NCI-H345 treated with DMSO at 0.1 percent for 48 hours (cell line): ENCODE measurements around the gene HDGFL2.

Experiments used
- DNase-seq: peaks from one replicate; lab custom pipeline; 2025; ENCODE audit not compliant: unreplicated experiment; lab: John Stamatoyannopoulos, UW

HDGFL2 gene

GRCh38 chr19:4472174-4472974 lies at the start of gene HDGFL2:
TSS of gene HDGFL2 (plus strand) at chr19:4472297. CDS start at chr19:4472351, 54 bp downstream.
- no peak for DNase-seq

GRCh38 chr19:4423416-4424126 lies 48.5 kb upstream of the HDGFL2 start:
- no peak for DNase-seq

- DNase-seq = no peak
These were observed 46.6 kb upstream of the HDGFL2 start for GRCh38 chr19:4425537-4425936.

GRCh38 chr19:4428326-4428975 lies 43.6 kb upstream of the HDGFL2 start:
- no peak for DNase-seq

DNA sequence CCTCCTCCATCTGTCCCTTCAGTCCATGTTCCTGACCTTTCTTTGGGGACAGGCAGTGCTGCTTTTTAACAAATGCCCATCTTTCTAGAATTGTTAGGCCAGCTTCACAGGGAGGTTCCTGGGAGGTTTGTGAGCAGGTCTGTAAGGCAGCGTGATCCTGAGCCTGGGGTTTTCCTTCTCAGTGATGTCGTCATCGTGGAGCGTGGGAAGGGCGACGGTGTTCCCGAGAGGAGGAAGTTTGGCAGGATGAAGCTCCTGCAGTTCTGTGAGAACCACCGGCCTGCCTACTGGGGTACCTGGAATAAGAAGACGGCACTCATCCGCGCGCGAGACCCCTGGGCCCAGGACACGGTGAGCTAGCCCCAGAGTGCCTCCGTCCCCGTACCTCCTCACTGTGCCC lies 42.8 kb upstream of the HDGFL2 start:
- no peak for DNase-seq

DNA sequence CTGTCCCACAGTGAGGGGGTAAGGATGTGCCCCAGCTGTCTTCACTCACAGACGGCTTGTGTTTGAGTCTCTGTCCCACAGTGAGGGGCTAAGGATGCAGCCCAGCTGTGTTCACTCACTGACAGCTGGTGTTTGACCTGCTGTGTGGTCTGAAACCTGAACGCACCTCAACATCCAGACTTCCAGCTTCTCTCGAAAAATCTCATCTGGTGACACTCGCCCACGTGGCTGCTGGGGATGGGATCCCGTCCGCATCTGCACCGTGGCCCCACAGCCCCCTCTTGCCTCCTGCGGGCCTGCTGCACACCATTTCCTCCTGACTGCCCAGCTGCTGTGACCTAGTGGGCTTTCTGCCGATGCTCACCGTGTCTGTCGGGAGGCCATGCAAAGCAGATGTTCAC lies 42.3 kb upstream of the HDGFL2 start:
- DNase-seq = no peak

DNA sequence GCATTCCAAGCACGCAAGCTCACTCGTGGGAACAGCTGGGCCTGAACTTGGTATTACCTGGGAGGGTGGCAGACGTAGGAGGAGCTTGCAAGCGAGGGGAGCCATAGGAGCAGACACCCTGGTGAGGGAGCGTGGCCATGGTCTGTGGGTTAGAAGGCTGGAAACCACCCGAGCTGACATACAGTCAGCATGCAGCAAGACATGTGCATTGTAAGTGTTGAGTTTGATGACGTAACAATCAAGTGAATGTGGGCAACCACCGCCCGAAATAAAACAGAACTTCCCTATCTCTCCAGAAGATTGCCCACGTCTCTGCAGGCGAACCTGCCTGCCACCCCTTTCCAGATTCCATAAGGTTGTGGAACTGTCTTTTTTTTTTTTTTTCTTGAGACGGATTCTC lies 41.3 kb upstream of the HDGFL2 start:
- no peak for DNase-seq

DNA sequence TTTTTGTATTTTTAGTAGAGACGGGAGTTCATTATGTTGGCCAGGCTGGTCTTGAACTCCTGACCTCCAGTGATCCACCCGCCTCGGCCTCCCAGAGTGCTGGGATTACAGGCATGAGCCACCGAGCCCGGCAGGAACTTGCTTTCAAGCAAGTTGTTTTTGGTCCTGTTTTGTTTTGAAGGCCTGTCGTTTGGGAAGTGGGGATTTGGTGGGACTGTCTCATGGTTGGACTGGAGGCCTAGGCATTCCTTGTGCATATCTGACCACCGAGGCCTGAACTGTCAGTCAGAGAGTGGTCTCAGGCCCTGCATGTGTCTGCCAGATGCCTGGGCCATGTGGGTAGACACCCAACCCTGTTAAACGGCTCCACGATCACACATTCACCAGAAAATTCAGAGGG lies 40.8 kb upstream of the HDGFL2 start:
- no peak for DNase-seq

GRCh38 chr19:4431808-4432674 lies 40.1 kb upstream of the HDGFL2 start:
- no peak for DNase-seq

- no peak for DNase-seq
These were observed 39.1 kb upstream of the HDGFL2 start for GRCh38 chr19:4432918-4433506.

DNA sequence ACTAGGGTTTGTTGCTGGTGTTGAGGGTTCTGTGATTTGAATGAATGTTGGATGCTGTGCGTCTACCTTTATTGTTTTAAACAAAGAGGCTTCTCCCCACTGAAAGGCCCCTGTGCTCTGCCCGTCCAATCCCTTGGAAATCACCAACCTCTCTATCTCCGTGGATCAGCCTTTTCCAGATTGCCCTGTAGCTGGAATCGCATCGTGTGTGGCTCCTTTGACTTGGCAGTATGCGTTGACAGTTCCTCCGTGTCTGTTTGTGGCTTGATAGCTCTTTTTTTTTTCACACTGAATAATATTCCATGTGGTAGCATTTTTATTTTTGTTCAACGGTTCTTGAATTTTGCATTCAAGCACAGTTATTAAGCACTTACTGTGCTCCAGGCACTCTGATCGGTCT lies 37.7 kb upstream of the HDGFL2 start:
- DNase-seq = no peak

- DNase-seq = no peak
These were observed 35.9 kb upstream of the HDGFL2 start for GRCh38 chr19:4436231-4436630.

DNA sequence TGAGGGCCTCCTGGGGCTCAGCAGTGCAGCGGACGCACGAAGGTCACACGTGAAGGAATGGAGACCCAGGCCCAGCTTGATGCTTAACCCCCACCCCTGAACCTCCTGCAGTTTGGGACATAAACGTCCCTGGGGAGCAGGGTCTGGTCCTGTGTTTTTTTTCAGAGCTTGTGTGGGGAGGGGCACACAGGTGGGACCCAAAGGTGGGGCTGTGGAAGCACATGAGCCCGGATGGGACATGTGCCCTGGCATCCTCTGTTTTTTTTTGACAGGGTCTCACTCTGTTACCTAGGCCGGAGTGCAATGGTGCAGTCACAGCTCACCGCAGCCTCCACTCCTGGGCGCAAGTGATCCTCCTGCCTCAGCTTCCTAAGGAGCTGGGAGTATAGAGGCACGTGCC lies 35.0 kb upstream of the HDGFL2 start:
- DNase-seq = no peak

DNA sequence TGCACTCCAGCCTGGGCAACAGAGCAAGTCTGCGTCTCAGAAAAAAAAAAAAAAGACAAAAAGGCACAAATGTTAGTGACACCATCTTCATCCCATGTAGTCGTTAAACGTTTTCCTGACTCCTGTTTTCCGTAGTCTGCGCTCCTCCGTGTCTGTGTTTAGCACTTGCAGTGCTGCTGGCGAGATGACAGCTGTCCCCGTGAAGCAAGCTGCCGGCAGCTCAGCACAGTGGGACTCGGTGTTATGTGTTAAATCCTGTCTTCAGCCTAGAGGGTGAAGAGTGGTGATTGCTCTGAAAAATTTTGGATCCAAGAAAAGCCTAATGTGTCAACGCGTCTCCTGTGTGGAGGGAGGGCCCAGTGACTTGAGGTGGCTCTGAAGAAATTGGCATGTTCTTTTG lies 32.9 kb upstream of the HDGFL2 start:
- DNase-seq = no peak

DNA sequence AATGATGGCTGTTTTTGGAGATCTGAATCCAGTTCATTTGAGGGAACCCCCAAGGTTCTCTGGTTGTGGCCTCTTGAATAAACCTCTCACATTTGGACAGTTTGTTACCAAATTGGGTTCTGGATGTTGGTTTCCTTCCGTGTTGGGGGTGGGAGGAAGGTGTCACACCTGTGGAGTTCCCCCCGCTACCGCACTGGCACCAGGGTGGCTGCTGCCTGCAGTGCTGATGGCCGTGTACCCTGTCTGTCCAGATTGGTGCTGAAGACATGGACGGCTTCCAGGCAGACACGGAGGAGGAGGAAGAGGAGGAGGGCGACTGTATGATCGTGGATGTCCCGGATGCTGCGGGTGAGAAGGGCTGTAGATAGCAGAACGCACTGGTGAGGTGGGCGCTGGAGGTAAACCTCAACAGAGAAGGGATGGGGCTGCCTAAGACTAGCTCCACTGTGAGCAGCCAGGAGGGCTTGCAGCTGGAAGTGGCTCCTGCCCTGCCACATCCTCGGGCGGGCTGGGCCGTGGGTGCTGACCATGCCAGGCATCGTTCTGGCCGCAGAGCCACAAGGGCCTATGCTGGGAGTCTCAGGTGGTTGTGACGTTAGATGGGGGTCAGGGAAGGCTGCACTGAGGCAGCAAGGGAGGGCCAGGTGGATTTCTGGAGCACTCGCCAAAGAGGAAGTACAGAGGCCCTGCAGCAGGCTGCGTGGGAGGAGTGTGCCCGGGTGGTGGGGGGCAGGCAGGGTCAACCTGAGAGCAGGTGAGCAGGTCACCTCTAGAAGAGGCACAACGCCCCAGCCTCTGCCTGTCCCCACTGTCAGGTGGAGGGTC lies 29.9 kb upstream of the HDGFL2 start:
- no peak for DNase-seq

- DNase-seq = no peak
These were observed 29.3 kb upstream of the HDGFL2 start for GRCh38 chr19:4442819-4443146.

- no peak for DNase-seq
These were observed 28.9 kb upstream of the HDGFL2 start for GRCh38 chr19:4443188-4443587.

GRCh38 chr19:4443966-4444764 lies 27.9 kb upstream of the HDGFL2 start:
- DNase-seq = no peak
